Neural progenitor cell (in vitro differentiated cells): ENCODE results near the gene PIK3R2. TPM values are rescaled to one million over a fixed set of nuclear protein-coding genes. Genes with fewer than 3 reads are reported as not detected.

Experiments
- DNase-seq: peaks from one replicate; pipeline ENCODE4 v3.0.0-alpha.2; 2016; ENCODE audit warnings: low spot score
- H2AFZ ChIP-seq: fragments of 200-600 bp; sonication (generic); replicated peaks from 2 replicates; pipeline ENCODE4 v1.6.1; 2016; ENCODE audit warnings: antibody characterized with exemption
- H3F3A ChIP-seq: fragments of 200-600 bp; sonication (generic); 2 replicates; pipeline ENCODE4 v1.6.1; 2016; ENCODE audit warnings: antibody characterized with exemption, low read depth
- H3K27ac ChIP-seq: fragments of 200-600 bp; sonication (generic); 2 replicates; pipeline ENCODE4 v1.5.1; 2016; ENCODE audit warnings: mild to moderate bottlenecking
- H3K27me3 ChIP-seq: fragments of 200-600 bp; sonication (generic); 2 replicates; pipeline ENCODE4 v1.6.1; 2016; ENCODE audit warnings: mild to moderate bottlenecking, moderate library complexity
- H3K36me3 ChIP-seq: fragments of 200-600 bp; sonication (generic); 2 replicates; pipeline ENCODE4 v1.5.1; 2016
- H3K4me1 ChIP-seq: fragments of 200-600 bp; sonication (generic); 2 replicates; pipeline ENCODE4 v1.6.1; 2016; ENCODE audit warnings: mixed run types
- H3K4me2 ChIP-seq: fragments of 200-600 bp; sonication (generic); 2 replicates; pipeline ENCODE4 v1.6.1; 2016
- H3K4me3 ChIP-seq: fragments of 200-600 bp; sonication (generic); 2 replicates; pipeline ENCODE4 v1.5.1; 2016
- H3K79me2 ChIP-seq: fragments of 200-600 bp; sonication (generic); 2 replicates; pipeline ENCODE4 v1.6.1; 2016; ENCODE audit warnings: low read depth
- H3K9ac ChIP-seq: fragments of 200-600 bp; sonication (generic); 2 replicates; pipeline ENCODE4 v1.6.1; 2016
- H3K9me3 ChIP-seq: fragments of 200-600 bp; sonication (generic); 2 replicates; pipeline ENCODE4 v1.5.1; 2016; ENCODE audit warnings: low read depth
- H4K20me1 ChIP-seq: fragments of 200-600 bp; sonication (generic); 2 replicates; pipeline ENCODE4 v1.6.1; 2016; ENCODE audit warnings: low read depth
- H3K27ac Mint-ChIP-seq: 3 replicates; pipeline ENCODE4 v1.8.0; 2021; ENCODE audit warnings: mixed read lengths
- H3K27me3 Mint-ChIP-seq: 2 replicates; pipeline ENCODE4 v1.8.0; 2022; ENCODE audit warnings: low read depth, mild to moderate bottlenecking, inconsistent platforms, moderate library complexity, mixed read lengths; ENCODE audit not compliant: insufficient read depth
- H3K36me3 Mint-ChIP-seq: 3 replicates; pipeline ENCODE4 v1.8.0; 2021; ENCODE audit warnings: mixed read lengths
- H3K4me1 Mint-ChIP-seq: 3 replicates; pipeline ENCODE4 v1.8.0; 2021; ENCODE audit warnings: mixed read lengths
- H3K4me3 Mint-ChIP-seq: 3 replicates; pipeline ENCODE4 v1.8.0; 2021; ENCODE audit warnings: mild to moderate bottlenecking, moderate library complexity, mixed read lengths
- H3K9me3 Mint-ChIP-seq: 3 replicates; pipeline ENCODE4 v1.8.0; 2020; ENCODE audit warnings: mixed read lengths
- EZH2 ChIP-seq: fragments of 200-600 bp; sonication (generic); IDR thresholded peaks from 2 replicates; pipeline ENCODE4 v1.6.1; 2017; ENCODE audit warnings: antibody characterized with exemption, mild to moderate bottlenecking, moderate library complexity
- EZH2phosphoT487 ChIP-seq: fragments of 200-600 bp; sonication (generic); IDR thresholded peaks from 2 replicates; pipeline ENCODE4 v1.6.1; 2017; ENCODE audit warnings: antibody characterized with exemption
- total RNA-seq: library from RNA; depleted of rRNA; stranded (reverse); fragments of >200 nt; gene quantifications from 2 replicates; pipeline ENCODE4 v1.2.3, GENCODE V29; 2015; ENCODE audit warnings: low replicate concordance
- TF ChIP-seq, protein P1 (sequence below): fragments of 200-600 bp; sonication (generic); IDR thresholded peaks from 2 replicates; pipeline ENCODE4 v1.5.1; 2017; ENCODE audit warnings: antibody characterized with exemption, mild to moderate bottlenecking

Gene PIK3R2
- total RNA-seq, 1 donor from 2014 or later: 21.4 TPM

DNA sequence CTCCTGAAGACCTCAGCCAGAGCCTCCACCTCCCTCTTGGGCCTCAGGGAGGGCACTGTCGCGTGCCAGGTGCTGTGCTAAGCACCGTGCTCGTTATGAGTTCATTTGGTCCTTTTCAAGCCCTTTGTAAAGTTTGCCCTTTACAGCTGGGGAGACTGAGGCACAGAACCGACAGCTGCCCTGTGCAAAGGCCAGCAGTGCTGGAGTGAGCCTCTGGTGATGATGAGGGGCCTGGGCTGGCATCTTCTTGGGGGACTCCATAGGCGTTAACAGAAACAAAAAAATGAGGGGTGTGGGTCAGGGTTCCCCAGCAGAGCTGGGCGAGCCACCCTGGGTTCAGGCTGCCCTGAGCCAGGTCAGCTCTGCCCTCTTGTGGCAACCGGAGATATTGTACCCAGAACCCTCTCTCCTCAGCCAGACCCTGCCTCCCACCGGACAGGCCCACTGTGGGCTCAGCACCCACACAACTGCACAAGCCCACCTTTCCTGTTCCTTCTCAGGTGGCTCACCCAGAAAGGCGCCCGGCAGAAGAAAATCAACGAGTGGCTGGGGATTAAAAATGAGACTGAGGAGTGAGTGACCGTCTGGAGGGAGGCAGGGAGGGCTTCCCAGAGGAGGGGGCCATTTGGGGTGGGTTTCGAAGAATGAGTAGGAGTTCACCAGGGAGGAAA lies 15.1 kb downstream of the PIK3R2 start:
- no peaks in the 10 kb centered on the region for H3K9me3 ChIP-seq
- H3F3A ChIP-seq: peaks cover 4% of the 10 kb centered on the region
- no peaks in the 10 kb centered on the region for H3K9me3 Mint-ChIP-seq
- peaks cover 12% of the 10 kb centered on the region for H3K36me3 Mint-ChIP-seq
- H3K4me1 ChIP-seq: no peaks in the 10 kb centered on the region
- H3K4me3 Mint-ChIP-seq: no peak overlapping the region
- peak; percentile 67 for DNase-seq
- H3K36me3 ChIP-seq: no peaks in the 10 kb centered on the region
- TF ChIP-seq EZH2phosphoT487 (no peak), EZH2 (no peak)
- TF ChIP-seq, protein P1, sequence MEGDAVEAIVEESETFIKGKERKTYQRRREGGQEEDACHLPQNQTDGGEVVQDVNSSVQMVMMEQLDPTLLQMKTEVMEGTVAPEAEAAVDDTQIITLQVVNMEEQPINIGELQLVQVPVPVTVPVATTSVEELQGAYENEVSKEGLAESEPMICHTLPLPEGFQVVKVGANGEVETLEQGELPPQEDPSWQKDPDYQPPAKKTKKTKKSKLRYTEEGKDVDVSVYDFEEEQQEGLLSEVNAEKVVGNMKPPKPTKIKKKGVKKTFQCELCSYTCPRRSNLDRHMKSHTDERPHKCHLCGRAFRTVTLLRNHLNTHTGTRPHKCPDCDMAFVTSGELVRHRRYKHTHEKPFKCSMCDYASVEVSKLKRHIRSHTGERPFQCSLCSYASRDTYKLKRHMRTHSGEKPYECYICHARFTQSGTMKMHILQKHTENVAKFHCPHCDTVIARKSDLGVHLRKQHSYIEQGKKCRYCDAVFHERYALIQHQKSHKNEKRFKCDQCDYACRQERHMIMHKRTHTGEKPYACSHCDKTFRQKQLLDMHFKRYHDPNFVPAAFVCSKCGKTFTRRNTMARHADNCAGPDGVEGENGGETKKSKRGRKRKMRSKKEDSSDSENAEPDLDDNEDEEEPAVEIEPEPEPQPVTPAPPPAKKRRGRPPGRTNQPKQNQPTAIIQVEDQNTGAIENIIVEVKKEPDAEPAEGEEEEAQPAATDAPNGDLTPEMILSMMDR: peak; percentile 72
- H3K4me3 ChIP-seq: no peak overlapping the region
- peaks cover 11% of the 10 kb centered on the region for H3K27me3 Mint-ChIP-seq
- H3K9ac ChIP-seq: no peak overlapping the region
- no peak overlapping the region for H3K27ac Mint-ChIP-seq
- no peaks in the 10 kb centered on the region for H4K20me1 ChIP-seq
- H3K4me1 Mint-ChIP-seq: peaks cover 3% of the 10 kb centered on the region
- no peak overlapping the region for H2AFZ ChIP-seq
- no peaks in the 10 kb centered on the region for H3K79me2 ChIP-seq
- no peak overlapping the region for H3K4me2 ChIP-seq
- H3K27ac ChIP-seq: no peak overlapping the region
- H3K27me3 ChIP-seq: peaks cover 2% of the 10 kb centered on the region

DNA sequence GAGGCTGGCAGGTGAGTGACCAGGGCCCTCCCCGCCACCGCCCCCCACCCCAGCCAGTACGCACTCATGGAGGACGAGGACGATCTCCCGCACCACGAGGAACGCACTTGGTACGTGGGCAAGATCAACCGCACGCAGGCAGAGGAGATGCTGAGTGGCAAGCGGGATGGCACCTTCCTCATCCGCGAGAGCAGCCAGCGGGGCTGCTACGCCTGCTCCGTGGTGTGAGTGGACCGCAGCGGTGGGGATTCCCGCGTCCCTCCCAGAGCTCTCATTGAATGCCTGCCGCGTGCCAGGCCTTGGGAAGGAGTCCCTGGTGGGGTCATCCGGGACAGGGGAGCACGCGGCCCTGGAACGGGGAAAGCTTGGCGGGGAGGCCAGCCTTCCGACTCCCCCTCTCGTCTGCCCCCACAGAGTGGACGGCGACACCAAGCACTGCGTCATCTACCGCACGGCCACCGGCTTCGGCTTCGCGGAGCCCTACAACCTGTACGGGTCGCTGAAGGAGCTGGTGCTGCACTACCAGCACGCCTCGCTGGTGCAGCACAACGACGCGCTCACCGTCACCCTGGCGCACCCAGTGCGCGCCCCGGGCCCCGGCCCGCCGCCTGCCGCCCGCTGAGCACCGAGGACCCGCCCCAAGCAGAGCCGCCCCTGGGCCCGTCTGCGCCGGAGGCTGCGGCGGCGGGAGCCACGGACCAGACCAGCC lies 15.9 kb downstream of the PIK3R2 start:
- no peaks in the 10 kb centered on the region for H3K9me3 Mint-ChIP-seq
- Histone ChIP-seq H2AFZ (no peak overlapping the region), H3K4me2 (no peak overlapping the region), H3K27me3 (peaks cover 9% of the 10 kb centered on the region), H3K4me3 (no peak overlapping the region), H3K9me3 (no peaks in the 10 kb centered on the region), H3K79me2 (no peaks in the 10 kb centered on the region), H3F3A (peaks cover 11% of the 10 kb centered on the region), H3K9ac (no peak overlapping the region), H4K20me1 (no peaks in the 10 kb centered on the region), H3K27ac (no peak overlapping the region), H3K4me1 (no peaks in the 10 kb centered on the region), H3K36me3 (no peaks in the 10 kb centered on the region)
- no peak overlapping the region for H3K27ac Mint-ChIP-seq
- peaks cover 15% of the 10 kb centered on the region for H3K27me3 Mint-ChIP-seq
- H3K4me3 Mint-ChIP-seq: no peak overlapping the region
- TF ChIP-seq EZH2 (no peak), EZH2phosphoT487 (no peak)
- TF ChIP-seq, protein P1: no peak
- H3K36me3 Mint-ChIP-seq: peaks cover 9% of the 10 kb centered on the region
- H3K4me1 Mint-ChIP-seq: peaks cover 3% of the 10 kb centered on the region
- DNase-seq: no peak

DNA sequence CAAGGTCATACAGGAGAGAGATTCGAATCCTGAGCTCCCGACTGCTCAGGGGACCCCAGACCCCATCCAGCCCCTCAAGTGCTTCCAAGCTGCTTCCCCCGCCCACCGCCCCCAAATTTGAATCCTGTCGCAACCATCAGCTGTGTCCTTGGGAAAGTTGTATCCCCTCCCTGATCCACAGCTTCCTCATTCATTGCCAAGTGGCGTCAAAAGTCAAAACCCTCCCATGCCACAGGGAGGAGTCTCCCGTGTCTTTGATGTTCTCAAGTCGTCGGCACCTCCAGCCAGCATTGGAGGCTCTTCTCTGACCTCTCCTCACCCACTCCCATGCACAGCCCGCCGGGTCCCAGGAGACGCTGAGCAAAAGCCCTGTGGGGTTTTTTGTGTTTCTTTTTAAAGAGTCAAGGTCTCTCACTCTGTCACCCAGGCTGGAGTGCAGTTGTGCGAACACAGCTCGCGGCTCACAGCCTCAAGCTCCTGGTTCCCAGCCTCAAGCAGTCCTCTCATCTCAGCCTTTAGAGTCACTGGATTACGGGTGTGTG lies 17.8 kb downstream of the PIK3R2 start:
- Histone ChIP-seq H3K4me3 (no peak overlapping the region), H3K27ac (no peak overlapping the region), H4K20me1 (no peaks in the 10 kb centered on the region), H3K79me2 (no peaks in the 10 kb centered on the region), H3K9me3 (no peaks in the 10 kb centered on the region), H3K4me2 (no peak overlapping the region), H3K36me3 (no peaks in the 10 kb centered on the region), H3K4me1 (no peaks in the 10 kb centered on the region), H3F3A (peaks cover 17% of the 10 kb centered on the region), H3K27me3 (peaks cover 29% of the 10 kb centered on the region), H2AFZ (no peak overlapping the region), H3K9ac (no peak overlapping the region)
- Mint-ChIP-seq H3K36me3 (peaks cover 6% of the 10 kb centered on the region), H3K4me3 (no peak overlapping the region), H3K9me3 (peaks cover 2% of the 10 kb centered on the region), H3K27me3 (peaks cover 22% of the 10 kb centered on the region), H3K4me1 (peaks cover 5% of the 10 kb centered on the region), H3K27ac (no peak overlapping the region)
- TF ChIP-seq EZH2 (no peak), EZH2phosphoT487 (no peak)
- TF ChIP-seq, protein P1: no peak
- no peak for DNase-seq
